Neural progenitor cell (in vitro differentiated cells): ENCODE data around the gene OVOL1.

Experiments
- CTCF ChIP-seq: fragments of 200-600 bp; sonication (generic); IDR thresholded peaks from 2 replicates; pipeline ENCODE4 v1.5.1; 2017; ENCODE audit warnings: antibody characterized with exemption, mild to moderate bottlenecking
- EZH2 ChIP-seq: fragments of 200-600 bp; sonication (generic); IDR thresholded peaks from 2 replicates; pipeline ENCODE4 v1.6.1; 2017; ENCODE audit warnings: antibody characterized with exemption, mild to moderate bottlenecking, moderate library complexity

DNA sequence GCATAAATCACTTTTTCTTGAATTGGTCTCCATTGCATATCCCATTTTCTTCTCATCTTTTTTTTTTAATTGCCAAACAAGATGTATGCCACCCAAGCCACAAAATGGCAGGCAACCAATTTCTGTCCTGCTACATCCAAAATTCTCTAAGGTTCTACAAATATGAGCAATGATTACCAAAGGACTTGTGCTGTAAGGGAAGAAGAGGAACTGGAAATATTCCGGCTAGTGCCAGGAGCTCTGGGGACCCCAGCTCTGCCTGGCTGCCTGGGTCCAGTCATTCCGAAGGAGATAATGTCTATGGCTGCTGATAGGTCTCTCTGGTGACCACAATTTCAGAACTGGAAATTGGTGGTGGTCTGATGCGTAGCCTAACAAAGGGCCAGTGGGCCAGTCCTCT is 29.8 kb downstream of the OVOL1 start:
- no peak for TF ChIP-seq CTCF
- TF ChIP-seq EZH2, result no peak
